K562 (cell line): ENCODE data around the gene CAV1. TPM values are rescaled to one million over a fixed set of nuclear protein-coding genes. Genes with fewer than 3 reads are reported as not detected.

Source experiments
- ATAC-seq: fragments of 200-7000 bp; cut with Tn5 transposase; 3 replicates; pipeline ENCODE4 v1.9.1; 2020; ENCODE audit warnings: moderate library complexity
- BruUV-seq: library from RNA; stranded (reverse); fragments of 400-500 nt; replicated peaks from 2 replicates; lab custom pipeline; 2021; lab: Mats Ljungman, UMichigan
- CTCF ChIA-PET: fragments of 300-600 bp; formaldehyde crosslinking; extraction: SDS; loops from one replicate; lab custom pipeline; 2021; ENCODE audit warnings: low intra/inter-chr PET ratio; lab: Yijun Ruan, JAX
- POLR2A ChIA-PET: fragments of 300-600, 350-650 bp; sonication (Branson Sonifier 250); formaldehyde crosslinking; extraction: SDS; loops from one replicate; lab custom pipeline; 2021; ENCODE audit warnings: antibody characterized with exemption, inconsistent platforms; lab: Yijun Ruan, JAX
- DNase-seq, 4 experiments: peaks; one replicate each; pipeline versions ENCODE4 v3.0.0 to v3.0.0-alpha.2; 2011 to 2018; ENCODE audit warnings: low spot score in 3 of 4, mixed read lengths in 3 of 4; ENCODE audit errors: extremely low read depth in 1 of 4
- FAIRE-seq: peaks from 2 replicates; lab custom pipeline; 2011; peaks lifted over from hg19 to GRCh38; lab: Jason Lieb, UNC
- H2AFZ ChIP-seq: 2 replicates; pipeline ENCODE4 v1.6.0; 2011; ENCODE audit warnings: low read depth, low read length, control low read depth, inconsistent platforms
- H3K27ac ChIP-seq: fragments of 200-600 bp; 3 replicates; pipeline ENCODE4 v1.8.0; 2011; ENCODE audit warnings: low read depth, mild to moderate bottlenecking, control low read depth, inconsistent platforms, low read length, moderate library complexity, mixed read lengths; ENCODE audit errors: extremely low read depth
- H3K27me3 ChIP-seq, 2 experiments: fragments of 300-600 bp in 1 of 2; 2 replicates in 1 of 2; 3 replicates in 1 of 2; pipeline versions ENCODE4 v1.6.0 to v1.8.0; 2011; ENCODE audit warnings: inconsistent platforms in 2 of 2, low read length in 2 of 2, mild to moderate bottlenecking in 1 of 2, mixed read lengths in 1 of 2, moderate library complexity in 1 of 2; ENCODE audit not compliant: control insufficient read depth in 2 of 2, insufficient read depth in 2 of 2
- H3K36me3 ChIP-seq: fragments of 300-600 bp; 3 replicates; pipeline ENCODE4 v1.8.0; 2011; ENCODE audit warnings: mild to moderate bottlenecking, low read length, inconsistent platforms; ENCODE audit not compliant: control insufficient read depth, insufficient read depth
- H3K4me1 ChIP-seq, 2 experiments: fragments of 200-600 bp in 1 of 2; replicated peaks in 1 of 2; 2 replicates in 1 of 2; 3 replicates in 1 of 2; pipeline versions ENCODE4 v1.5.1 to v1.8.0; 2011; ENCODE audit warnings: inconsistent platforms in 2 of 2, low read length in 2 of 2, mild to moderate bottlenecking in 1 of 2, mixed read lengths in 1 of 2, moderate library complexity in 1 of 2; ENCODE audit not compliant: control insufficient read depth in 2 of 2, insufficient read depth in 2 of 2
- H3K4me2 ChIP-seq: 2 replicates; pipeline ENCODE4 v1.6.1; 2011; ENCODE audit warnings: low read length, control low read depth, inconsistent platforms, mixed read lengths; ENCODE audit not compliant: insufficient read depth
- H3K4me3 ChIP-seq: fragments of 200-600 bp; sonication (generic), shearing (Covaris generic); 2 replicates; pipeline ENCODE4 v1.5.1; 2016; ENCODE audit warnings: control low read depth, inconsistent platforms
- H3K79me2 ChIP-seq: fragments of 200-600 bp; 3 replicates; pipeline ENCODE4 v1.8.0; 2011; ENCODE audit warnings: low read length, inconsistent platforms; ENCODE audit not compliant: control insufficient read depth, insufficient read depth
- H3K9ac ChIP-seq, 2 experiments: 2 replicates each; pipeline versions ENCODE4 v1.6.0 to v1.6.1; 2011; ENCODE audit warnings: low read depth in 2 of 2, low read length in 2 of 2, control low read depth in 1 of 2, inconsistent platforms in 1 of 2, mild to moderate bottlenecking in 1 of 2, mixed read lengths in 1 of 2; ENCODE audit not compliant: insufficient read depth in 1 of 2
- H3K9me1 ChIP-seq: one replicate; pipeline ENCODE4 v1.6.0; 2011; ENCODE audit warnings: inconsistent platforms, mild to moderate bottlenecking, low read length, moderate library complexity; ENCODE audit not compliant: control insufficient read depth, insufficient read depth
- H3K9me3 ChIP-seq: replicated peaks from 2 replicates; pipeline ENCODE4 v1.5.1; 2011; ENCODE audit warnings: low read depth, low read length, inconsistent platforms; ENCODE audit not compliant: control insufficient read depth, insufficient read depth
- H4K20me1 ChIP-seq: replicated peaks from 2 replicates; pipeline ENCODE4 v1.6.1; 2011; ENCODE audit warnings: low read length, inconsistent platforms, mixed read lengths; ENCODE audit not compliant: control insufficient read depth, insufficient read depth
- ATF7 ChIP-seq: fragments of 450-650 bp; IDR thresholded peaks from 2 replicates; pipeline ENCODE4 v1.7.1; 2014; ENCODE audit warnings: mild to moderate bottlenecking, moderate library complexity
- BRF2 ChIP-seq: IDR thresholded peaks from 3 replicates; pipeline ENCODE4 v1.6.1; 2011; ENCODE audit warnings: borderline replicate concordance, mild to moderate bottlenecking; ENCODE audit not compliant: insufficient read length, insufficient read depth
- CC2D1A ChIP-seq: fragments of 450-650 bp; IDR thresholded peaks from 2 replicates; pipeline ENCODE4 v1.6.1; 2017; ENCODE audit warnings: mild to moderate bottlenecking
- CTCF ChIP-seq, 3 experiments: IDR thresholded peaks in 2 of 3; conservative IDR thresholded peaks in 1 of 3; 2 replicates each; pipeline ENCODE4 v1.5.1; 2011 to 2012; ENCODE audit warnings: low read length in 3 of 3, mild to moderate bottlenecking in 3 of 3, control low read depth in 2 of 3, improper control_type of control experiment in 1 of 3, inconsistent platforms in 1 of 3, low read depth in 1 of 3, mixed read lengths in 1 of 3, moderate library complexity in 1 of 3; ENCODE audit not compliant: insufficient read depth in 2 of 3
- DMBX1 ChIP-seq: fragments of 250-450 bp; sonication (Bioruptor Pico); IDR thresholded peaks from 2 replicates; pipeline ENCODE4 v1.8.0; 2022; ENCODE audit warnings: inconsistent platforms, mild to moderate bottlenecking, moderate library complexity, borderline replicate concordance
- ILF3 ChIP-seq: fragments of 450-650 bp; IDR thresholded peaks from 2 replicates; pipeline ENCODE4 v1.6.1; 2018; ENCODE audit warnings: antibody characterized with exemption, mild to moderate bottlenecking, moderate library complexity, borderline replicate concordance
- KAT7 ChIP-seq: sonication (generic); formaldehyde crosslinking; IDR thresholded peaks from 2 replicates; pipeline ENCODE4 v1.8.0; 2022; ENCODE audit warnings: missing genetic modification reagents, mild to moderate bottlenecking, borderline replicate concordance
- NFIX ChIP-seq: fragments of 250-450 bp; sonication (Bioruptor Pico); IDR thresholded peaks from 2 replicates; pipeline ENCODE4 v1.4.0; 2020; ENCODE audit warnings: low read depth, mild to moderate bottlenecking, moderate library complexity
- TEAD4 ChIP-seq, 2 experiments: sonication (generic) in 1 of 2; formaldehyde crosslinking in 1 of 2; IDR thresholded peaks; 2 replicates each; pipeline versions ENCODE4 v1.6.1 to v1.8.0; 2012 to 2022; ENCODE audit warnings: borderline replicate concordance in 1 of 2, inconsistent platforms in 1 of 2, low read length in 1 of 2, mild to moderate bottlenecking in 1 of 2, missing genetic modification reagents in 1 of 2
- ZBTB33 ChIP-seq: sonication (generic); formaldehyde crosslinking; IDR thresholded peaks from 2 replicates; pipeline ENCODE4 v1.8.1; 2023; ENCODE audit warnings: mild to moderate bottlenecking, missing genetic modification reagents
- ZNF24 ChIP-seq: fragments of 450-650 bp; IDR thresholded peaks from 2 replicates; pipeline ENCODE4 v1.6.1; 2016
- ZNF398 ChIP-seq: fragments of 250-450 bp; sonication (Bioruptor Pico); IDR thresholded peaks from 2 replicates; pipeline ENCODE4 v1.8.0; 2021; ENCODE audit warnings: moderate library complexity, mild to moderate bottlenecking, inconsistent platforms
- ZZZ3 ChIP-seq: fragments of 450-650 bp; IDR thresholded peaks from 2 replicates; pipeline ENCODE4 v1.6.1; 2016; ENCODE audit warnings: antibody characterized with exemption, mild to moderate bottlenecking, moderate library complexity
- WGBS: fragments of 100-300 bp; shearing (Covaris generic); methylation state at CpG from one replicate; pipeline ENCODE4 v1.1.6; 2016; ENCODE audit warnings: low coverage, mixed read lengths; ENCODE audit not compliant: insufficient coverage; ENCODE audit errors: missing lambda C conversion rate; 5-methylcytosine and 5-hydroxymethylcytosine counted together
- in situ Hi-C: fragments of 300-500 bp; cut with MboI; formaldehyde crosslinking; loops from 4 replicates; pipeline ENCODE4 v1.15.0; 2018; ENCODE audit warnings: inconsistent platforms, mixed read lengths
- intact Hi-C: fragments of 100-400 bp; cut with micrococcal nuclease; formaldehyde crosslinking; loops from 2 replicates; pipeline ENCODE4 v1.14.2; 2022
- polyA plus RNA-seq, 8 experiments: library from polyadenylated mRNA; depleted of rRNA in 4 of 8; stranded (reverse) in 5 of 8; unstranded in 3 of 8; fragments of >200 nt; fragmentation: Nextera tagmentation in 2 of 8; fragmentation: Illumina TruSeq in 1 of 8; extraction: Ambion mirVana in 2 of 8; extraction: Trizol in 1 of 8; gene quantifications; 2 replicates each; pipeline versions ENCODE4 v1.2.1 to v1.2.3, GENCODE V29; 2011 to 2014; ENCODE audit warnings: inconsistent platforms in 1 of 8, missing spikeins in 1 of 8
- total RNA-seq, 7 experiments: library from RNA; depleted of rRNA in 6 of 7; stranded (reverse); fragments of >200 nt in 6 of 7; fragmentation: Illumina TruSeq in 2 of 7; extraction: Trizol in 2 of 7; gene quantifications; 2 replicates each; pipeline versions ENCODE4 v1.2.1 to v1.2.3, GENCODE V29; 2011 to 2021; ENCODE audit warnings: low replicate concordance in 1 of 7

CAV1 gene
- total and polyA plus RNA-seq, 9 of the 15 experiments (the other 6 are each of a cell fraction or from before 2014, with no cell fraction given), result 0.08 to 1.5 (median 0.63) TPM

GRCh38 chr7:116597384-116597783 is 72.5 kb downstream of the CAV1 start (continued):
- TF ChIP-seq ZBTB33 (CRISPR knock-in tag), result no peak
- no peak for TF ChIP-seq DMBX1
- TF ChIP-seq KAT7, result no peak
- TF ChIP-seq, all 486 proteins: peak for 0

GRCh38 chr7:116598278-116598677 is 73.4 kb downstream of the CAV1 start:
- no peaks in the 10 kb centered on the region for H4K20me1 ChIP-seq
- no peak overlapping the region for H3K4me2 ChIP-seq
- H3K9ac ChIP-seq, result peak overlapping the region in 1 of 2 experiments; percentile 7; a peak in 1 of 4 replicates
- no peaks in the 10 kb centered on the region for H3K36me3 ChIP-seq
- in situ Hi-C loops (no loop called here), intact Hi-C loops (loop anchor here (1.0 to 10.0 kb wide), 4 partner anchors 129 to 527 kb away; no protein-coding TSS in a partner anchor)
- H3K27me3 ChIP-seq, result peaks cover 7 to 15% of the 10 kb centered on the region in 2 experiments; a peak in 3 of 5 replicates
- H3K9me1 ChIP-seq, result no peaks in the 10 kb centered on the region
- BruUV-seq, result no TSS peak
- H2AFZ ChIP-seq, result 0 out of 2 replicates have a peak overlapping the region, but pooled peaks have one; percentile 2
- FAIRE-seq (peak; percentile 78), DNase-seq (peak; percentile 36 to 65 (median 48)), ATAC-seq (peak; percentile 98)
- POLR2A ChIA-PET, result interaction anchor here (1.3 kb wide), 1 partner anchor 208 kb away, joined by 4 read pairs; no protein-coding TSS in a partner anchor
- no peak overlapping the region for H3K4me3 ChIP-seq
- H3K4me1 ChIP-seq, result no peaks in the 10 kb centered on the region
- 2% methylated on average over 5 of the region's 5 CpGs for WGBS
- CTCF ChIA-PET, result interaction anchor here (0.5 to 1.9 kb wide), 7 partner anchors 9 to 788 kb away, joined by 3 to 30 read pairs (median 3); no protein-coding TSS in a partner anchor
- H3K27ac ChIP-seq, result no peak overlapping the region
- no peaks in the 10 kb centered on the region for H3K9me3 ChIP-seq
- H3K79me2 ChIP-seq, result no peaks in the 10 kb centered on the region
- TF ChIP-seq NFIX (CRISPR knock-in tag), result no peak
- peak; percentile 76 to 95 (median 89) for TF ChIP-seq CTCF (IDR thresholded peaks at IDR 0.05 in 2 of 3, conservative IDR thresholded peaks at IDR 0.05 in 1 of 3; ENCODE audit: insufficient read depth in 2 of 3, low read depth in 1 of 3, low read length in 3 of 3)
- peak; percentile 35; the same call in 1 of the 2 replicates for TF ChIP-seq CC2D1A
- no peak for TF ChIP-seq BRF2
- no peak for TF ChIP-seq ILF3
- TF ChIP-seq ZNF24, result no peak
- TF ChIP-seq TEAD4 (IDR thresholded peaks at IDR 0.05; ENCODE audit: low read length), result 0 out of 2 replicates have a peak, but pooled peaks have one; percentile 11
- TF ChIP-seq TEAD4 (CRISPR knock-in tag; IDR thresholded peaks at IDR 0.05; ENCODE audit: borderline replicate concordance), result no peak
- no peak for TF ChIP-seq ZNF398 (CRISPR knock-in tag)
- TF ChIP-seq ZZZ3, result no peak
- TF ChIP-seq ATF7, result no peak
